Superior temporal gyrus (tissue), 1 donor: ENCODE results near the gene SHROOM2.

Experiments used
- DNase-seq: peaks from one replicate; pipeline ENCODE4 v3.0.0-alpha.2; 2016; ENCODE audit errors: extremely low spot score

SHROOM2 gene

DNA sequence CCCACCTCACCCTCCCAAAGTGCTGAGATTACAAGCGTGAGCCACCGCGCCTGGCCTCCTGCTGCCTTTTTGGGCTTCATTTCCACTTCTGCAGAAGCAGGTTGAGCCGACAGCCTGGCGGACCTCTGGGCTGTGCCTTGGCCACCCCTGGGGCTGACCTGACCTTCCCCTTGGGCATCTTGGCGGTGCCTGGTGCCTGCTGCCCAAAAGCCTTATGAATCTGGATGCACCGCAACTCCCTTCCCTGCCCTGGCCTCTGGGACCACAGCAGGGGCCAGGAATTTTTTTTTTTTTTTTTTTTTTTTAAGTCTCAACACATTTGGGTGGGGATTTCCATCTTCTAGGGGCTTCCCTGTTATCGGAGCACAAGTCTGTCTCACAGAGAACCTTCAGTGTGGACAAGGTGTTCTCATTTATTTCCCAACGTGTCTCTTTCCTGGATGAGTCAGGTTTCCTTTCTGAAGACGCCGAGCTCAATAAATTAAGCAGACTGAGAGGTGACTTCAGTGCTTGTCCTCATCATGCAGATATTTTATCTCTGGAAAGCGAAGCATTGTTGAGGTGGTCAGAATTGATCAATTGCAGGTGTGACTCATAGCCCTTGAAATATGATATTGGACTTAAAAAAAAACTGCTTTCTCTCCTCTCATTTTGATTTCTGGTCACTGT is 79.7 kb downstream of the SHROOM2 start:
- no peak for DNase-seq

DNA sequence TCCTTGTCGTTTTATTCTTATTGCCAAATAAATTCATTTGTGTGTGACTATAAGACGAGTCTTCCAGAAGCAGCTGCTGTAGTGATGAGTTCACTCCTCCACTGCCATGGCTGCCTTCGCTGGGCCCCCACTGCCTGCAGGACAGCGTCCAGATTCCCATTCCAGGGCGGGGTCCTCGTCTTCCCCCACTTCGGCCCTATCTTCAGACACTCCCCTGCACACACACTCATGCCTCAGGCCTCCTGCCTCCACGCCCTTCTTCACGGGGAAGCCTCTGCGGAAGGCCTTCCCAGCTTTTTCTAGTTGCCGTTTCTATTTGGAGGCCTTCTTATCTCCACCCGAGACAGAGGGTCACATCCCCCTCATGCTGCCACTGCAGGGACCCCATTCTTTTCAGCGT is 80.4 kb downstream of the SHROOM2 start:
- no peak for DNase-seq

DNA sequence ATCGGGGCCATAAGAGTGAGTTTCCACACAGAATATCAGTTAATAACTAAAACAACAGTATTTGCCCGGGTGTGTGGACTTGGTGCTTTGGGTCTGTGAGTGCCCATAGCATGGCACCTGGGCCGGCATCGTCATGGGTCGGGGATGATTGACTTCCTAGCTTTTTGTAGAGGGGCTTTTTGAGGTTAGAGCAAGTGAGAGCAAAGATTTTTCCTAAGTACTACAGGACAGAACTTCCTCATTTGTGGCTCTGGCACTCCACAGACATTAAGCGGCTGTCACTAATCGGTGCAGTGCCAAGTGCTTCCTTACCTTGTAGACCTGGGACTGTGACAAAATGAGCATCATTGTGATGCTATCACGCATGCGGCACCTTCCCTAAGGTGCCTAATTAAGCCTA is 81.0 kb downstream of the SHROOM2 start:
- DNase-seq: no peak

DNA sequence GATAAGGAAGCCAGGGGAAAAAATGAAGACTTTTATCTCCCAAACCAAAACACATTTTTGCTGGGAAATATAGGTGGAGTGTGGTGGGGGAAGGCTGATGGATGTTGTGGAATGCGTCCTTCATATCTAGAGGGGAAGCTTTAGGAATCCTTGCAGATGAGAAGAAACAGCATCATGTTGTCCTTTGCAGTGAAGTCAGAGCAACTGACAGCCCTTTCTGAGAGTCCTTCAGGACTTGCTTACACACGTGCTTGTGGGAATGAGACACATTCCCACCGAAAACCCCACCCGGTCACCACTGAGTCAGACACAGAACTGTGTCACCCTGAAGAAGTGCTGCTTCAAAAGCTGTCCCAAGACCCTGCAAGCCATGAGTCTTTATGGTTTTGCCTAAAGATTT is 81.5 kb downstream of the SHROOM2 start:
- DNase-seq: no peak

DNA sequence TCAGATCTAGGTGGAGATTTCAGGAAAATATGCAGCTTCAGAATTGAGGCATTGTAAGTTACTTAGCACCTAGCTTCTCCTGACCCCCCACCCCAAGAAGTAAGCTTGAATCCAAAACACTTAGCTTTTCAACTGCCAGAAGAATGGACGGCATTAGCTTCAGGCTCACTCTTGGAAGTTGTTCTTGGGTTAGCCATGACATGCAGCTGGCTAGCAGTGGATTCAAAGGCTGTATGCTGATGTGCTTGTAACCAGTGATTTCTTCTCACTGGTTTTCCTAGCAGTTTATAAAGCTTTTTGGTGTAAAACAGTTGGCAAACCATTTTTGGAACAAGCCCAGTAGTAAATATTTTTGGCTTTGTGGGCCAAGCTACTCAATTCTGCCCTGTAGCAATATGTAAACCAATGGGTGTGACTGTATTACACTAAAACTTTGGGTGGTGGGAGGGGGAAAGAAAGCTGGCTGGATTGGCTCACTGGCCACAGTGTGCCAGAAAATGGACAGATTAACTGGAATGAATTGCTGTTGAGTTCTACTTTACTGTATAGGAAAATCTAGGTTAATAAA is 85.6 kb downstream of the SHROOM2 start:
- DNase-seq: no peak

DNA sequence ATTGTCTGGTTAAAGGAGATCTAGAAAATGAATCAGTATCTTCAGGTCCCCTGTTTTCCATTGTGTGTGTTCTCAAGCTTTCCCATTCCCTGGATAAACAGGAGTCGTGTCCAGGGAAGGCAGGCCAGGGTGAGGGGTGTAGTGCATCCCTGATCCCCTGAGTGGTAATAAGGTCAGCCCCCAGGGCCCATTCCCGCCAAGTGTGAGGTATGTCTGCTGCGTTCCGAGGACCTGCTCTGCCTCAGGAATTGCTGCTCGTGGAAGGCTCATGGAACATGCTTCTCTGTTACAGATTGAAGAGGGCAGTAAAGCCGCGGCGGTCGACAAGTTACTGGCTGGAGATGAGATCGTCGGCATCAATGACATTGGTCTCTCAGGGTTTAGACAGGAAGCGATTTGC is 87.1 kb downstream of the SHROOM2 start:
- DNase-seq: no peak

DNA sequence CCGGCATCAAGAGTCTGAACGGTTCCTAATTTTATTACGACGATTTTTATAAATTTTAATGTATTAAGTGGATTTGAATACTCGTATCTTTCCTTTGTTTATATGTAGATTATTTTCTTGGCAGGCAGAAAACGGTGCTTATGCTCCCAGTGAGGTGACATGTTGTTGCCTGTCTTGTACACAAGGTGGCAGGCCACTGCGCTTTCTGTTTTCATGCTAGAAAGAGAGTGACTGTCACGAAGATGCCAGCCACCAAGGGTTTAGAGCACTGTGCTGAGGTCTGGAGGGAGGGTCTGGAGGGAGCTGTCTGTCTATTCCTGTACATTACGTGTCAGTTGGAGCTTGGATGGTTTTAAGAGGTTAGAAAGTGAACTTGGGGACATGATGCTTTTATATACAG is 87.7 kb downstream of the SHROOM2 start:
- DNase-seq: peak; percentile 73

DNA sequence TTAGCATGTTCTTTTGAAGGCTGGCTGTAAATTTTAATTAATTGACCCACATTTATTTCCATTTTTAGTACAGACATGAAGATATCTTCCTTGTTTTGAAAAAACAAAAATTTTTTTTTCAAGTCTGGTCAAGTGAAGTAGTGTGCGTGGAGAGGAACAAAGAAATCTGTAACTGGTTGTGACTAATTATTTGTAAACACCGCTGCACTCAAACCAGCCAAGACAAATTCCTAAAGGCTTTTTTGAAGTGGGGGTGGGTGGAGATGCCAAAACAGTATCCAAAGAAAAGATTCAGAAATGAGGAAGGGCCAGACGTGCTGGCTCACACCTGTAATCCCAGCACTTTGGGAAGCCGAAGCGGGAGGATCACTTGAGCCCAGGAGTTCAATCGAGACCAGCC is 88.3 kb downstream of the SHROOM2 start:
- no peak for DNase-seq

DNA sequence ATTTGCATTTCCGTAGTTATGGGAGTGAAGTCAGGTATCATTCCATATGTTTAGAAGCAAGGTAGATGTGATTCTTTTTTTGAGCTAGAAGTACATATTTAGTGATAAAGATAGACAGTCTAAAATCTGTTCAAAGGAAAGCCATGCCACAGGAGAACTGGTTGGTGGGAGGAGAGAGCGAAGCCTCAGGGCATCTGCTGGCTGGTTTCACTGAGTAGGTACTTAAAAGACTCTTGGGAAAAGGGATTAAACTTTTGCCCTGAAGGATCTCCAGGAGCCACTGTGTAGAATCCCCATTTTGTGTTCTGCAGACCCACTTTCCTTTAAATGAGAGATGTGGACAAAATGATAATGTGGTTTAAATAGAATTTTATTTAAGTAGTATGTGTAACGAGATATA is 89.6 kb downstream of the SHROOM2 start:
- no peak for DNase-seq

DNA sequence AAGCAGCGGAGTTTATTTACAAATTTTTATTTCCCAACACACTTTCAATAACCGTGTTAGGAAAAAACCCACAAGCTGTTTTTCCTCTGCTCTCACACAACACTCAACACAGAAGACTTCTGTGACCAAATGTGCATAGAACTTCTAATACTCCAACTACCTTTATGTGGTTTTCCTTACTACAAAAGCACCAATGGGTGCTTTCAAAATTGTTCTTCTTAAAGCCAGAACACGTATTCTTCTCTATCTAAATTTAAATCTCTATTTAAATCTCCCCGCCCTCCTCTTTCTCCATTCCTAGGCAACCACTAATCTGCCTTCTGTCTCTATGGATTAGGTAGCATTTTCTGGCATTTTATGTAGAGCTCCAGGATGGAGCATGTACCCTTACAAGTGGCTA is 90.0 kb downstream of the SHROOM2 start:
- no peak for DNase-seq

DNA sequence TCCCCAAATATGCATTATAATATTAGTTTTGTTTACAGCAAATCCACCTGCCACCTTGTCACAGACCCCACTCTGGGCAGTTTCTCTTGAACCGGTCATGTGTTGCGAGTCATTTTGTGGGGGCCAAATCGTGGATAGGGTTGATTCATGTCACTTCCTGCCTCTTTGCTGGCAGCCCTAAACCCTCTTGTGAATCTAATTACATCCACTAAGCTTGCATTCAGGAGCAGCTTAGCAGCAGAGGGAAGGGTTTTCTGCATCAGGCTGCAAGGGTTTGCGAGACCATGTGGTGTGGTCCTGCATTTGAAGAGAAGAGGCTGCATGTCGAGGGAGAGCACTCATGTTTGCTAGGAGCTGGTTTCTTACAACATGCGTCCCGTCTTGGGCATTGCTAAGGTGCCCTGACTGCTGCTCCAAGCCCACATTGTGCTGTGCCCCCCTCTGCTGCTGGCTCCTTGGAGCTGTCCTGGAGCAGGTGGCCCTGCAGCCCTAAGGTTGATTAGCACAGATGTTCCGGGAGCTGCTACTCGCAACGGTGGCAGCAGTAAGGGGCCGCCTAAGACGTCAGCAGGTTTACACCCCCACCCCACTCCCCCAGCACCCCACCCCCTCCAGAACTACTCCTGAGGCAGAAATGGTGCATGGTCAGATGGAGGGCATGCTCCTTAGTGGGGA is 92.1 kb downstream of the SHROOM2 start:
- DNase-seq: no peak

DNA sequence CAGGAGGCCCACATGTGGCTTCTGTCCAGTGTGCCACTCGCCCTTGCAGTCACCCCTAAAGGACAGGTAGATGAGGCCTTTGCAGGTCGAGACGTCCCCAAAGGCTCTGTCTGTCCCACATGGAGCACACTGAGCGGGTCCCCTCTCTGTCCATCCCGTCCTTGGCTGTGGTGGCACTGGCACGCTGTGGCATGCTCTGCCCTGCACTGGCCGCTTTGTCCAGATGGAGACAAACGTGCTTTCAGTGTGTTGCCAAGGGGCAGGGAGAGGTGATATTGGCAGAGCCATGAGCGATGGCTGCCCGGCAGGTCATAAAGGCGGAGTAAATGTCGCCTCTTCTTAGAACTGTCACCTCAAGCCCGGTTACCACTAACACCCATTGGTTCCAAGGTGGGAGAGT is 94.0 kb downstream of the SHROOM2 start:
- DNase-seq: no peak

DNA sequence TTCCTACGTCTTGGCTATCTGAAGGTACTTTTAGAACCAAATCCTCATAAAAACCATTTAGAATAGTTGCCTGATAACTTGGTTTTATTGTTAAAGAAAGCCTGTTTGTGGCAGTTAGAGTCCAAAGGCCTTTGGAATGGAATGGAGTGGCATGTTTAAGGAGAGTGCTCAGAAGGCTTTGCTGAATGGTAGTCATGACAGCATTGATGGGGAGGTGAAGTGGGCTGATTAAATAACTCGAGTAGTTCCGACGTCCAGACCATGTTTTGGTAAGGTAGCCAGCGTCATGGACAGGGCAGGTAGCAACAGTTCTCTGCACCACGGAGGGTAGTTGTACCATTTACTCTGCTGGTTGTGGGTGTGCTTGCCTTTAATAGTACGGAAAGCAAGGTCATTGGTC is 94.6 kb downstream of the SHROOM2 start:
- no peak for DNase-seq

DNA sequence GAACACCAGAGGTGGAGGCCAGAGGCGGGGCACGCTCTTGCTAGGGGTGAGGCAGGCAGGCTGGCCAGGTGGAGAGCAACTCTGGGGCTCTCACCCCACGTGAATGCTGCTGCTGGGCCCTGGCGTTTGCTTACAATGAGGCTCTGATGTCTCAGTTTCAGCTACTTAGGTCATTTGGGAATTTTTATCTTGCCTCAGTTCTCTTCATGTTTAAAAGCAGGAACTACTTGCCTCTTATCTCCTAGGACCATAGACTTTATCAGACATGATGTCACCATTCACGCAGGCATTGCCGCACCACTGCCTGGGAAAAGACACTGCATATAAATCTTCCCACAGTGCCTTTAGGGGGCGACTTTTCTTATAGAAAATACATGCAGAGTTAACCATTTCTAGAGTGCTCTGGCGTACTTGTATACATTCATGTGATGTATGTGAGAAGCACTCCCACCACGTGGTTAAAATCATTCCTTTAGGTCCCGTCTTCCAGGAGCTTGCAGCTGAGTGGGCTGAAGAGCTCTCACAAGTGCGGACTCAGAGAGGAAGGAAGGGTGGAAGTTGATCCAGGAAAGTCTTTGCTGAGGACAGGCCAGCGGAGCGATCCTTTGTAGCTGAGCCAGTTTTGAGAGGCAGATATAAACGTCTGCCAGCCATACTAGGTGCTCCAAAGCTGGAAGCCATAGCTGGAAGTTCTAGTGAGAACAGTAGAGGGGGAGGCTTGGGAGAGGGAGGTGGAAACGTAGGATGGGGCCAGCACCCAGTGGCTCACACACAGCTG is 96.6 kb downstream of the SHROOM2 start:
- DNase-seq: no peak

DNA sequence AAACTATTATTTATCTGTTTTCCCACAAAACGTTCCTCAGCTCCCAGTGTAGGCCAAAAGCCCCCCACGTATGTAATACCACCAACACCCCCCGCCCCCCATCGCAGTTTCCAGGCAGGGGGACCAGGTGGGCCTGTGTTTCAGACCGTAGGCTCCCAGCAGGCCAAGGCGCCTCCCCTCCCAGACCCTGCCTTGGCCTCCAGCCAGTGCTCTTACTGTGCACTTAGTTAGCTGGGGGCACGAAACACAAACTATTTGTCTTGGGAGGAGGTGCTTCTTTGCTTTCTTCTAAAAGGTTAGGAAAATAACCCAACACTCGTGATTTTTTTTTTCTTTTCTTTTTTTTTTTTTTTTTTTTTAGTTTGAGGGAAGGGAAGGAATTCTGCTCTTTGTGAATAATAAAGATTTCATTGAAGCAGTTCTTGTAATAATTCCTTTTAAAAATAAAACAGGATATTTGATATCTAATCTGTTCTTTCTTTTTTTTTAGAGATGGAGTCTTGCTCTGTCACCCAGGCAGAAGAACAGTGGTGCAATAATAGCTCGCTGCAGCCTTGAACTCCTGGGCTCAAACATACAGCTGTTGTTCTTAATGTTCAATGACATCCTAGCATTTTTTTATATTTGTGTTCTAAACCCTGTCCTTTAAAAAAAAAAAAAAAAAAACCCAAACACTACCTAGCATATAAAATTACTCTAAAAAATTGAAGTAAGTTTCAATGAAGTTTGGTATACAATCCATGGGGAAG is 98.0 kb downstream of the SHROOM2 start:
- no peak for DNase-seq

DNA sequence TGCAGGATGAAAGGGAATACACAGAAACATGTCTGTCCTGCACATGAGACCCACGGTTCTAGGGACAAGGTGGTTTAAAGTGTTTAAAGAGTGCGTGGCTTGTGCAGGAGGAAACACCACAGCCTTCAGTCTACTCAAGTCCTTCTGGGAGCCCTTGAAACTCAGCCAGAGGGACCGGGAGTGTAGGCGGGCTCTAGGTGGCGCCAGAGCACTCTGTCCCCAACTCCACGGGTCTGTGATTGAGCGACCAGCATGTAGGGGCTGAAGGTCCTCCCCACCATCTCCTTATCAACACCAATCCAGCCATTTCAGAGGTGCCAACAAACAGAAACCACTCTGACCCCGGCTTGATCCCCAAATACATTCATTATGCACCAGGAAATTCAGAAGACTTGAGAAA is 98.9 kb downstream of the SHROOM2 start:
- DNase-seq: peak; percentile 77

DNA sequence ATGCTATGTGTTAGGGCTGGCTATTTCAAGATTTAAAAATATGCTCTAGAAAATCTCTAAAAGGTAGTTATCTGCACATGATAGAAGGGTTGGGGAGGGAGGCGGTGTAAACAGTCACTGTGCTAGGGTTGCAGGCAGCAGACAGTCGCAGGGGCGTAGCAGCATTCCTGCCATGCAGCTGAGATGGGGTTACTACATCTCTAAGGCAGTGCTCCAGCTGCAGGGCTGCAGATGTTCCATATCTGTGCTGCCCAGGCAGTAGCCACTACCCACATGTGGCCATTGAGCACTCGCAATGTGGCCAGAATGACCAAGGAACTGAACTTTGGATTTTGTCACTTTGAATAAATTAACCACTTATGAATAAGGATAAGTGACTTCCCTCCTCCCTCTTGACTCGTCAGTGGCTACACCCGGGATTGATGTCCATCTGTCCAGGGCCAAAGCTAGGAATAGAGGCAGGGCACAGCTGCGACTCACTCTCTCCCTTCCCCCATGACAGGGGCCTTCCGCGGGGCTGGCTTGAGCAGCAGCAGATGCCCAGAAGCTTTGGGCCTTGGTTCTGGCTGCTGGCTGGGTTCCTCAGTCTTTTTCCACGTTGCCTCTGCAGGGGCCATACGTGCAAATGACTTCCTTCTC is 101.5 kb downstream of the SHROOM2 start:
- DNase-seq: no peak

DNA sequence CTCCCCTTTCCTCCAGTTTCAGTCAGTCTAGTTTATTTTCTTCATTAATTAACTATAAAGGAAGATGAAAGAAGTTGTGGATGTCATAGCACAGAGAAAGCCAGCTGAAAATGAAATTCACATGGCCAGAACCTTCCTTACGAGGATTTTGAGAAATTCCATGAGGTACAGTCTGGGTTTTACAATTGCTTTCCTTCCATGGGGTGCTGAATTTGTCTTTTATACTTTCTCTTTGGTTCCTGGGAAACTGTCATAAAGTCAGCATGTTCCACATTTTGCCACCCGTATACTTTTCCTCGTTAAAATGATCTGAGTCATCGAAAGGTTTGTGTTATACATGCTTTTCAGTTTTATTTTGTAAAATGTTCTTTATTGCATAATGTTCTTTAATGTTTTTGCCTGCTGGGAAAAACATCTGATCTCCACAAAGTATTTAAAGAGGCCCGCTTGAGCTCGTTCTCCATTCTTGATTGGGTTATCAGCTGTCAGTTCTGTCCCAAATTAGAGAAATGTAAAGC is 102.8 kb downstream of the SHROOM2 start:
- no peak for DNase-seq

DNA sequence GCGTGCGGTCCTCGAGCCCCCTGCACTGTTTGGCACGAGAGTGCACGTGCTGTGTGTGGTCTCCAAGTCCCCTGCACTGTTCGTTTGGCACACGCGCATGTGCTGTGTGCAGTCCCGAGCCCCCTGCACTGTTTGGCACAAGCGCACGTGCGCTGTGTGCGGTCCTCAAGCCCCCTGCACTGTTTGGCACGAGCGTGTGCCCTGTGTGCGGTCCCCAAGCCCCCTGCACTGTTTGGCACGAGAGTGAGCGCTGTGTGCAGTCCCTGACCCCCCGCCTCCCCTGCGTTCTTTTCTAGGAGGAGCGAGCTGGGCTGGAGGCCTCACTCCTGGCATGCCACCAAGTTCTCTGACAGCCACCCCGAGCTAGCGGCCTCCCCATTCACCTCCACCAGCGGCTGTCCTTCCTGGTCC is 104.5 kb downstream of the SHROOM2 start:
- no peak for DNase-seq

DNA sequence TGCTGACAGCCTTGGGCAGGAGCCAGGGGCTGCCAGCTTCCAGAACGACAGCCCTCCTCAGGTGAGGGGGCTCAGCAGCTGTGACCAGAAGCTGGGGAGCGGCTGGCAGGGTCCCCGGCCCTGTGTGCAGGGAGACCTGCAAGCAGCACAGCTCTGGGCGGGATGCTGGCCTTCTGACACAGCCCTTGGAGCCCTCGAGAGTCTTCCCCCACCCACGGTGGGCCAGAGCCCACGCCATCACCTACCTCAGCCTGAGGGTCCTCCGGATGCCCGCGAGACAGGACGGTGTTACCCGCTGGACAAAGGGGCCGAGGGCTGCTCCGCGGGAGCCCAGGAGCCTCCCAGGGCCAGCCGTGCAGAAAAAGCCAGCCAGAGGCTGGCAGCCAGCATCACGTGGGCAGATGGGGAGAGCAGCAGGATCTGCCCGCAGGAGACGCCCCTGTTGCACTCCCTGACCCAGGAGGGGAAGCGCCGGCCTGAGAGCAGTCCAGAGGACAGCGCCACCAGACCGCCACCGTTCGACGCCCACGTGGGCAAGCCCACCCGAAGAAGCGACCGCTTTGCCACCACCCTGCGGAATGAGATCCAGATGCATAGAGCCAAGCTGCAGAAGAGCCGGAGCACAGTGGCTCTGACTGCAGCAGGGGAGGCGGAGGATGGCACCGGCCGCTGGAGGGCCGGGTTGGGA is 109.1 kb downstream of the SHROOM2 start:
- DNase-seq: no peak

DNA sequence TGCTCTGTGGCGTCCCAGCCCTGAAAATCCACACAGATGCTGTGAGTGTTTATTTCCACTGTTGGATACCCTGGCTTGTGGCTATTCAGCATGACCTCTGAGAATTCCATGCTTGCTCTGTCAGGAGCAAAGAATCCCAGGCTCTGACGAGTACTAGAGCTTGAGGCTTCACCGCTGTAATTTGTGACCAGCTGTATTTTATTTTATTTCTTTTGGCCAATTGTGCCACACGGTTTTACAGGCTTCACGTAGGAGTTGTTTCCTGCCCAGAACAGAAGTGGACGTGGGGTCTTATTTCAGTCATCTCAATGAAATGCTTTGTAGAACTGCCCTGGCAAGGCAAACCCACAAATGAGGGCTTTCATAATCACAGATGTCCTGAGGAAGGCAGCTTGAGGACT is 111.5 kb downstream of the SHROOM2 start:
- no peak for DNase-seq
